ENCODE data around the gene THSD7A. TPM values are rescaled to one million over a fixed set of nuclear protein-coding genes. Genes with fewer than 3 reads are reported as not detected.

The THSD7A gene
- total RNA-seq, 1 donor from 2014 or later: 8.0 TPM

DNA sequence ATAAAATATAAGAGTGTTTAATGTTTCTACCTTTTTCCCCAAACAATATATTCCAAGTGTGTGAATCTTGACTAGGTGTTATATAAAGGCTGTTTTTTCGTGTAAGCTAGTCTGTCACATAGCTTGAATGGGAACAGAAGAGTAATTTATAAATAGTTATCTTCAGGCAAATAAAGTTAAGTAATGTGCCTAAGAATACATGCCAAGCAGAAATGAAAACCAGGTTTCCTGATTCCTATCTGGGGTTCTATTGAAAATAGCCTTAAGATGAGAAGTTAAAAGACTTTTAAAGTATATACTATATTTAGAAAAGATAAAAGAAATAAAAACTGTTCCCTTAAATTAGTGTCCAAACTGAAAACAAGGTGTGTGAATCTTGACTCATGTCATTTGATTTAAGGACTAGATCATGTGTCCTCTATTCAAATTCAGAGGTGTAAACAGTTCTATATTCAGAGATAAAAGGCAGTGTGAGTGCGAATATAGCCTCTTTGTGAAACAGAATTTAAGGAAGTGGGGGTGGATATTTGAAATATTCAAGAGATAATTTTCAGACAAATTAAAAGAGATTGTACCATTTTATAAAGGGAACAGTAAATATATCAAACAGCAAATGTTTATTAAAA is 247.5 kb downstream of the THSD7A start:
- H3K4me1 ChIP-seq: no peaks in the 10 kb centered on the region
- TF ChIP-seq, protein P1, sequence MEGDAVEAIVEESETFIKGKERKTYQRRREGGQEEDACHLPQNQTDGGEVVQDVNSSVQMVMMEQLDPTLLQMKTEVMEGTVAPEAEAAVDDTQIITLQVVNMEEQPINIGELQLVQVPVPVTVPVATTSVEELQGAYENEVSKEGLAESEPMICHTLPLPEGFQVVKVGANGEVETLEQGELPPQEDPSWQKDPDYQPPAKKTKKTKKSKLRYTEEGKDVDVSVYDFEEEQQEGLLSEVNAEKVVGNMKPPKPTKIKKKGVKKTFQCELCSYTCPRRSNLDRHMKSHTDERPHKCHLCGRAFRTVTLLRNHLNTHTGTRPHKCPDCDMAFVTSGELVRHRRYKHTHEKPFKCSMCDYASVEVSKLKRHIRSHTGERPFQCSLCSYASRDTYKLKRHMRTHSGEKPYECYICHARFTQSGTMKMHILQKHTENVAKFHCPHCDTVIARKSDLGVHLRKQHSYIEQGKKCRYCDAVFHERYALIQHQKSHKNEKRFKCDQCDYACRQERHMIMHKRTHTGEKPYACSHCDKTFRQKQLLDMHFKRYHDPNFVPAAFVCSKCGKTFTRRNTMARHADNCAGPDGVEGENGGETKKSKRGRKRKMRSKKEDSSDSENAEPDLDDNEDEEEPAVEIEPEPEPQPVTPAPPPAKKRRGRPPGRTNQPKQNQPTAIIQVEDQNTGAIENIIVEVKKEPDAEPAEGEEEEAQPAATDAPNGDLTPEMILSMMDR (IDR thresholded peaks at IDR 0.05): no peak
- H3K9me3 ChIP-seq: no peaks in the 10 kb centered on the region
- DNase-seq (no peak), ATAC-seq (no peak)
- H3K4me3 ChIP-seq: no peak overlapping the region
- H3K27ac ChIP-seq: no peak overlapping the region
- H3K36me3 ChIP-seq: no peaks in the 10 kb centered on the region
- H3K27me3 ChIP-seq: no peaks in the 10 kb centered on the region
- intact Hi-C loops (cut with DNase I): no loop called here

DNA sequence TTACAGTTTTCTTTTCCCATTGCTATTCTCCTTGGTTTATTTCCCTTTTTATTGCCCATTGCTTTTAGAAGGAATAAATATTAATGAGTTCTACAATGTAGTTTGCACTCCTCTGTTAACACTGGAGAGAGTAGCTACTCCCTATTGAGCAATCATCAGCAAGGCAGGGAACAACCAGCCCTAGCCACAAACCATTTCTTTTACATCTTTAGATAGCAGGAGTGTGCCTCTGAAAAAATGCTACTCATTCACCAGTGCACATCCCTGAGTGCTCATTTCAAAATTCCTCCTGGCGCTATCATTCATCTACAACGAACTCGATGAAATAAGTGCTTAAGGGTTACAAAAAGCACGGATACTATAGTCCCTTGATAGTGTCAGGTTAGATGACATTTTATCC is 252.9 kb downstream of the THSD7A start:
- no peaks in the 10 kb centered on the region for H3K36me3 ChIP-seq
- no peak overlapping the region for H3K4me3 ChIP-seq
- intact Hi-C loops (cut with DNase I): no loop called here
- DNase-seq (no peak), ATAC-seq (no peak)
- H3K27me3 ChIP-seq: no peaks in the 10 kb centered on the region
- H3K4me1 ChIP-seq: no peaks in the 10 kb centered on the region
- TF ChIP-seq, protein P1 (IDR thresholded peaks at IDR 0.05): no peak
- no peaks in the 10 kb centered on the region for H3K9me3 ChIP-seq
- no peak overlapping the region for H3K27ac ChIP-seq

DNA sequence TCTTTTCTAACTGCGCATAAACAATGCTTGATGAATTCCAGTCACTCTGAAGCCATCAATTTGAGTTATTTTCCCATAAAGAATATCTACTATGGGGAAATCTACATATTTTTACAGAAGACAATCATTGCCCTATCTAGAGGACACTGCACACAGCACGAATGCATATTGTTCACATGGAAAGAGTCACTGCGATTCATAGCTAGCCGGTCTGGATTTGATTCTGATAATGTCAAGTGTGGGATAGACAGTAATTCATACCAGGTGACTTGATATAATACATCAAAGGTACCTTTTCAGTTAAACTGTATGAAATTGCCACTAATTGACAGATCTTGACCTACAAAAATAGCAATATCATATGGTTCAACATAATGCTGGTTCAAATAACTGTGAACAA is 255.7 kb downstream of the THSD7A start:
- TF ChIP-seq, protein P1 (IDR thresholded peaks at IDR 0.05): no peak
- Histone ChIP-seq H3K27me3 (no peaks in the 10 kb centered on the region), H3K4me3 (no peak overlapping the region), H3K4me1 (no peaks in the 10 kb centered on the region), H3K9me3 (no peaks in the 10 kb centered on the region), H3K27ac (no peak overlapping the region), H3K36me3 (no peaks in the 10 kb centered on the region)
- ATAC-seq (no peak), DNase-seq (no peak)
- intact Hi-C loops (cut with DNase I): no loop called here

DNA sequence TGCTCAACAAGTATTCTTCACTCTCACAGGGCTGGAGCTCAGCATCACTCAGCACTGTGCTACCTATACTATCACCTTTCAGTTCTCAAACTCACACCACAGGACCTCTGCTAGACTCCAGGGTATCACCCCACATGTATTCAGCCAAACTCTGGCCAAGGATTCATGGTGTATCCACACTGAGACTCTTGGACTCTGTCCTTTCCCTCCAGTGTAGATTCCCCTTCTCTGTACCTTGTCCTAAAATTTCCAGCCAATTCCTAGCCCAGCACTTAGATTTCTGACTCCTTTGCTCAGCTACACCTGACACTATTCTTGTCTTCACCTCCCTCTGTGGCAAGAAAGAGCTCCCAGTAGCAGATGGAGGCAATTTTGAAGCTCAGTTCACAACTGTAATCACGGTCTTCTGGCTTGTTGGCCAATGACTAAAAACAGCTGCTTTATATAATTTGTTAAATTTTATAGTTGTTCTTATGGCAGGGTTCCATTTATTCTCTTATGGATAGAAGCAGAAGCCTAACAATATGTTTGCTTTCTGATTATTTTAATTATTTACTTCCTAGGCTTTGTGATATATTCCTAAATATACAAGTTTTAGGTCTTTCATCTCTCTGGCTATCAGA is 258.8 kb downstream of the THSD7A start:
- H3K27me3 ChIP-seq: no peaks in the 10 kb centered on the region
- H3K4me1 ChIP-seq: no peaks in the 10 kb centered on the region
- no peaks in the 10 kb centered on the region for H3K36me3 ChIP-seq
- H3K4me3 ChIP-seq: no peak overlapping the region
- H3K27ac ChIP-seq: no peak overlapping the region
- DNase-seq: no peak
- ATAC-seq: no peak
- intact Hi-C loops (cut with DNase I): no loop called here
- H3K9me3 ChIP-seq: no peaks in the 10 kb centered on the region
- TF ChIP-seq, protein P1 (IDR thresholded peaks at IDR 0.05): no peak

DNA sequence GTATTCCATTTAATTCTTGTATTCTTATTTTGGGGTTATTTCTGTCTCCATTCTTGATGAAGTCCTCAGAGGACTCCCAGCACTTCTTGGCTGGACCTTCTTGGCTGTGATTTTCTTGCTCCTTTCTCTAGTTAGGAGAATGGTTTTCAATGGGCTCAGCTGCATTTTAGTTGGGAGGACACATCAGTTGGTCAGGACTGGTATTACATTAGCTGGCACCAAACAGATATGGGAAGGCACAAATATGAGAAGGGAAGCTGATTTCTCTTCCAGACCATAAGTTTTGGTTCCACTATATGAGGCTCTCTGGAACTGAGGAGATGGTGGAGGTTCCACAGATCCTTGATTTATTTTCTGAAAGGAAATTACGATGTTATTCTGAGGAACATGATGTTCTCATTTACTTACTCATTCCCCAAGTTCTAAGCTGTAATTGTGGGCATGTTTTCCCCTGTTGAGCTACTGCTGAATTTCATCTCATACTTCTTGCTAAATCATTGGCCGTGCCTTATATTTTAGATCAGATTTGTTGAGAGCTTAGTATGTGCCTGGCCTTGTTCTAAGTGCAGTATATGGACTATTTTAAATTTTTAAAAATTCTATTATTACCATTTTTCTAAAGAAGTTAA is 261.0 kb downstream of the THSD7A start:
- no peaks in the 10 kb centered on the region for H3K4me1 ChIP-seq
- TF ChIP-seq, protein P1 (IDR thresholded peaks at IDR 0.05): no peak
- no peak overlapping the region for H3K27ac ChIP-seq
- no peaks in the 10 kb centered on the region for H3K9me3 ChIP-seq
- no peaks in the 10 kb centered on the region for H3K36me3 ChIP-seq
- ATAC-seq (no peak), DNase-seq (no peak)
- H3K27me3 ChIP-seq: no peaks in the 10 kb centered on the region
- H3K4me3 ChIP-seq: no peak overlapping the region
- intact Hi-C loops (cut with DNase I): no loop called here
